Stimulated activated CD8-positive, alpha-beta memory T cell treated with anti-CD3 and anti-CD28 coated beads, Interleukin-4, amount 100 ng/mL, for 1 hour (primary cell): Measurements from ENCODE around the gene NRIP1.
A peak's percentile ranks its signal among the peaks of the same experiment; 100 is the strongest.

ENCODE experiments used
- DNase-seq, 2 donors: peaks; one replicate each; pipeline ENCODE4 v3.0.0-alpha.2; 2020; ENCODE audit warnings: low read depth in 2 of 2, low spot score in 1 of 2

Gene NRIP1

GRCh38 chr21:15065392-15066122 is 757 bp upstream of the NRIP1 start:
- peak; percentile 38 to 47 for DNase-seq

- no peak for DNase-seq
Measured at GRCh38 chr21:15063814-15064575, 805 bp downstream of the NRIP1 start.

- DNase-seq, result no peak
Measured at GRCh38 chr21:15063081-15063813, 1.6 kb downstream of the NRIP1 start.

DNA sequence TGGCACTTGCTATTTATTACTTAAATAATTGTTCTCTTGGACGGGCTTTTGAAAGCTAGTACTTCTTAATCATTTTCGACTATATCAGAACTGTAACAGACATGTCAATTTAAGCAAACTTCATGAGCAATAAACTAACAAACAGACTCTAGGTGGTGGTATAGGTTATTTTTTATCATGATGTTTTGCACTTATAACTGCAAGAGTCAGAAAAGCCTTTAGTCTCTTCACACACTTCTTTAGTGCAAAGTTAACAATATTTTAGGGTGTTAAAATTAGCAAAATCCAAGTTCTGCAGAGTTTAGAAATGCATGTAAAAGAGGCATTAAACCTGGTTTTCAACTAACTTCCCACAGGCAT is 2.2 kb downstream of the NRIP1 start:
- no peak for DNase-seq

- no peak for DNase-seq
Measured at GRCh38 chr21:15061747-15062605, 2.8 kb downstream of the NRIP1 start.

DNA sequence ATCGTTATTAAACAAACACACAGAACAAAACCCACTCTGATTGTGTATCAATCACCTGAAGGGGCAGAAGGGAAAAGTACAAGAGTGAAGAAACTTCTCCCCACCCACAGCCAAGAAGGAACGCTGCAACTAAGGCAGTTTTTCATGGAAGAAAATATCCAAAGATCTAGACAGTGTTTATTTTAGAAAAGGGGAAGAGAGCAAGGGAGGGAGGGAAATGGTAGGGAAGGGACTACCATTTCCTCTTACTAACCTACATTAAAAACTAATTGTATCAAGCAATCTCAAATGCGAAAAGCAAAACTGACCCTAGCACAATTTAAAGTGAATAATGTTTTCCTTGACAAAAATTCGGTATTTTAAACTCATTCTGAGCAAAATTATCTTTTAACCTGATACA is 3.5 kb downstream of the NRIP1 start:
- no peak for DNase-seq

- no peak for DNase-seq
Measured at GRCh38 chr21:15060543-15061175, 4.1 kb downstream of the NRIP1 start.

- DNase-seq, result no peak
Measured at GRCh38 chr21:15059397-15059796, 5.4 kb downstream of the NRIP1 start.

GRCh38 chr21:15058854-15059263 is 5.9 kb downstream of the NRIP1 start:
- DNase-seq, result no peak

DNA sequence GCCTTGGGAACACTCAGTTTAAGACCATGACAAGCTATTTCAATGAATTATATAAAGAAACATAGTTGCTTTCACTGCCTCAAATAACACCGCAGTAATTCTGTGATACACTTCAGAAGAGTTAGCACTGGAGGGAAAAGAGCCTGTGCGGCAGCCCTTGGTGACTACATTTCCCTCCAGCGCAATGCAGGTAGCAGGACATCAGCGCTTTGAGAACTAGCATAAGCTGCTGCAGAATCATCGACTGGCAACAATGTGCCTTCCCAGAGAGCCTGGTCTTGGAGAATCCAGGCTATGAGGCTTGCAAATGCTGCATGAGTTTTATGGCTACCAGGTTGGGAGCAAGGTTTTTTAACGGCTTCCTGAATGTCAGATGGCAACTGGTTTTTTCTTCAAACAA is 7.5 kb downstream of the NRIP1 start:
- no peak for DNase-seq

DNA sequence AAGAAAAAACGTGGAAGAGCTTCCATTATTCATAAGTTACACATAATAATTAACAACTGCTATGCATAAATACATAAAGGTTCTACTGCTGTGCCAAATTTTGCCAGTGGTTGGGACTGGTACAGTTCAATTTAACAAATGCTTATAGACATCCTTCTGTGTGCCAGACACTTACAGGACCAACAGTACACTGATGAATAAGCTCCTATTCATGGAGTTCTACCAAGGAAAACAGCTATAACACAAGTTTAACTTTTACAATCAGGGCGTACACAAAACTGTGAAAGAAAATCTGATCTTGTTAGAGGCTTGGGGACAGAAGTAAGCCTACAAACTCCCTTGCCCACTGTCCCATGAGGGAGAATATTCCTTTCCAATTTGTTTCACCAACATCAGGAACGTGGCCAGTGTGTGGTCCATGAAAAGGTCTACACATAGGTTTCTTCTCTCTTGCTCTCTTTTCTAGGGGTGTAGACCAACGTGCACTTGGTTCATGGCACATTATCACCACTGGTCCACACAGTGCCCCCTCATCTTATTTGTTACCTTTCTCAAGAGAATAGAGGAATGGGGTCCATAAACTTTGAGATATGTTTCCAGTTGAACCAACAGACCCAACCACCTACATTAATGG is 10.1 kb downstream of the NRIP1 start:
- no peak for DNase-seq

DNA sequence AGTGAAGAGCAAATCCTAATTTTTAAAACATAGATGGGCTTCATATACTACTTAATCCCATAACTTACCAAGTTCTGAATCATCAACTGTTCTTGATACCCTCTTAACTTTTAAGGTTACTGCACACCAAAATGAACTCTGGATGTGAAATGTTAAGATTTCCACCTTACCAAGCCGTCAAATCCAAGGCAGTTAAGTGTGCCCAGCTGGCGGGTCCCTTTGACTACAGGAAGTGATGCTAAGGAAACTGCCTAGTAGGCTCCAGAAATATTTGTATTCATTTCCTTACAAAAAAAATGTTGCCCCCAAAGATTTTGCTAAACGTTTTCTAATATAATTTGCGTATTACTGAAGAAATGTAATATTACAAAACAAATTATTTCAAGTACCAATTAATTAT is 10.7 kb downstream of the NRIP1 start:
- no peak for DNase-seq

DNA sequence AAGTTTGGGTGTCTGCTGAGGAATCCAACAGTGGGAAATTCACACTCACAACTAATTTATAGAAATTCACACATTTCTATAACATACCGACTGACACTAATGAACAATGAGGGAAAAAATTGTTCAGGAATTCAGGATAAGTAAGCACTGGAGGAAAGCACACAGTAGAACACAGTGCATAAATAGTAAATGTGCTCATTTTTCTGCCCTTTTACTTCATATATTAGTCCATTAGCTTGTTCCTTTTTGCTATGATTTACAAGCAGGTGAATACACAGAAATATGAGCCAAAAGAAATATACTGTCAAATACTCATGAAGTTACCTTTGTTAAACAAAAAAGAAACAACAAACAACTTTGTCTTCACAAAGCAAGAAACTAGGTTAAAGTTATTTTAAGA is 11.3 kb downstream of the NRIP1 start:
- no peak for DNase-seq

DNA sequence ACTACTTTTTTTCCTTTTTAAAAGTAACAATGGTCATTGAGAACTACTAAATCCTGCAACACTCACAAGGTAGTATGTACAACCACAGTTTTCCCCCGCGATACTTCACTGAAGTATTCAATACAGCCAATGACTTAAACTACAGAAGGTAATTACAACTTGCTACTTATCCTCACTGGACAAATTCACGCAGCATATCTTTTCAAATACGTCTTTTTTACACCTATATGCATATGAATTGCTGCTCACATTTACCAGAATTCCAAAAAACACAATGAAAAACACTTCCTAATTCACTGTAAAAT is 12.4 kb downstream of the NRIP1 start:
- no peak for DNase-seq

- DNase-seq, result no peak
Measured at GRCh38 chr21:15051644-15052458, 12.9 kb downstream of the NRIP1 start.

DNA sequence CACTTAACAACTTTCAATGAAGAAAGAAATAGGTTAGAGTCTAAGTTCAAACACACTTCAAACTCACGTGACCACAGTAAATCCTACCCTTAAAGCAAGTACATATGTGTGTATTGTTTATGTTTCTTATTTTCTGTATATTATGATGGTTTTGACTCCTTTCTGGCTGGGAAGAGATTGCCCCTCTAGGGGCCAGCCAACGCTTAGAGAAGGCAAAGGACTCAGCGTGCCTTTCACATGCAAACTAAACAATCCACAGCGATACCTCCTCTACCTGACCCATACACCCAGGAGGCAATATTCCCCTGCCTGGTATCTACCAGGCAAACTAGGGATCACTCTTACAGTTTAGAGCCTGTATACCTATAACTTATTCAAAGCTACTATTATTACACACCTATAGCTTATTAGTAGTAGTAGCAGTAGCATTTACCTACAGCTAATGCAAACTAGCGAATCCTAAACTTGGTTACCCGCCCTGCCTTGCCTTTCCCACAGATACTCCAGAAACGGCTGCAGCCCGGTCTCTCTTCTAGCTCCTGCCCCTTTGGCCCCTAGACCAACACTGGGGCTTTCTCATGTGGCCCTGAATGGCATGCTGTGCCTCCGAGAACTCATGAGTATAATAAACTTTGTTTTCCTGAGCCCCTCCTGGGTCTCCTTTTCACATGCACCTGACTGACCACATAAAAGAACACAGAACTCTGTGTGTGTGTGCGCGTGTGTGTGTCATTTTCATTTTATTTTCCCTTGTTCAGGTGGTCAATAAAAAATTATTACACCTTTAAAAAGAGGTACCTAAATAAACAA is 14.0 kb downstream of the NRIP1 start:
- DNase-seq, result no peak

DNA sequence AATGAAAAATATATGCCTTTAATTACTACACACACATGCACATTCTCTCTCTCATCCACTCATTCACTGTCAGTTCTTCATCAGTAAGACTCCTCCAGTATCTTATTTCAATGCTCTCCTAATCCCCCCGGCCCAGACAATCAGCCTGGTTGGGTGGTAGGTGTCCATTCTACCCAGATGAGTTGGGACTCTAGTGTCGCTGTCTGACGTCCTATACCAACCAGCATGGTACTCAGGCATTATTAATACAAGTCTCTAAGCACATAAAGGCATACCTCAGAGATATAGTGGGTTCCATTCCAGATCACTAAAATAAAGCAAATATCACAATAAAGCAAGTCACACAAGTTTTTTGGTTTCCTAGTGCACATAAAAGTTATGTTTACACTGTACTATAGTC is 19.8 kb downstream of the NRIP1 start:
- no peak for DNase-seq

DNA sequence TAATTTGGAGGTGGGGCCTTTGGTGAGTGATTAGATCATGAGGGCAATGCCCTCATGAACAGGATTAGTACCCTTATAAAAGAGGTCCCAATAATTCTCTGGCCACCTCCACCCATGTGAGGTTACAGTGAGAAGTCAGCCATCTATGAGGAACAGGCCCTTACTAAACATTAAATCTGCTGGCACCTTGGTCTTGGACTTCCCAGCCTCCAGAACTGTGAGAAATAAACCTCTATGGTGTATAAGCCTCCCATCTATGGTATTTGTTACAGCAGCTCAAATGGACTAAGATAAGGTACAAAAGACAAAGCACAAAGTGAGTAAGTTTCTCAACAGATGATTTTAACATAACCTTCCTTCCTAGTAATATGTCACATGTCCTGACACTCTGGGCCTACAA is 22.3 kb downstream of the NRIP1 start:
- DNase-seq, result no peak
